Testis (tissue), 3 donors: ENCODE data around the gene LRMDA. TPM values are rescaled to one million over a fixed set of nuclear protein-coding genes. Genes with fewer than 3 reads are reported as not detected.

Experiments
- DNase-seq: peaks from one replicate; pipeline ENCODE4 v3.0.0-alpha.2; 2019
- H3K27ac ChIP-seq, 2 donors: fragments of 200-600 bp; sonication (generic); one replicate each; pipeline ENCODE4 v1.5.1; 2019
- H3K27me3 ChIP-seq: fragments of 200-600 bp; sonication (generic); one replicate; pipeline ENCODE4 v1.5.1; 2019
- H3K36me3 ChIP-seq: fragments of 200-600 bp; sonication (generic); one replicate; pipeline ENCODE4 v1.5.1; 2017; ENCODE audit warnings: low read depth; ENCODE audit errors: missing control alignments
- H3K4me1 ChIP-seq: fragments of 200-600 bp; sonication (generic); one replicate; pipeline ENCODE4 v1.5.1; 2019
- H3K4me3 ChIP-seq, 2 donors: fragments of 200-600 bp; sonication (generic); one replicate each; pipeline ENCODE4 v1.5.1; 2017 to 2019
- H3K9me3 ChIP-seq: fragments of 200-600 bp; sonication (generic); one replicate; pipeline ENCODE4 v1.5.1; 2017
- POLR2A ChIP-seq: fragments of 450-650 bp; IDR thresholded peaks from one replicate; pipeline ENCODE4 v1.6.1; 2017; ENCODE audit warnings: antibody characterized with exemption, mild to moderate bottlenecking, moderate library complexity
- WGBS, 2 donors: methylation state at CpG; one replicate each; pipeline ENCODE4 v1.1.5; 2018; 5-methylcytosine and 5-hydroxymethylcytosine counted together
- intact Hi-C: fragments of 100-400 bp; cut with DNase I; formaldehyde crosslinking; loops from one replicate; pipeline ENCODE4 v1.15.1; 2023; ENCODE audit warnings: low total_unique reads
- polyA plus RNA-seq: library from polyadenylated mRNA; stranded (reverse); fragments of 350-450 nt; fragmentation: Illumina TruSeq; extraction: RNeasy Lipid Tissue Mini Kit (QIAGEN cat#74804); gene quantifications from one replicate; pipeline ENCODE4 v1.2.3, GENCODE V29; 2014; ENCODE audit warnings: low read depth, low replicate concordance; ENCODE audit not compliant: insufficient read depth
- total RNA-seq, 2 donors: library from RNA; depleted of rRNA; stranded (reverse); fragments of >200 nt; gene quantifications; one replicate each; pipeline ENCODE4 v1.2.3, GENCODE V29; 2016
- TF ChIP-seq, protein P1 (sequence below), 3 experiments: fragments of 450-650 bp in 2 of 3; fragments of 200-600 bp in 1 of 3; sonication (generic) in 1 of 3; IDR thresholded peaks; one replicate each; pipeline ENCODE4 v1.5.1; 2016 to 2019; ENCODE audit warnings: antibody characterized with exemption in 3 of 3, mild to moderate bottlenecking in 2 of 3, moderate library complexity in 1 of 3

Gene LRMDA
- total and polyA plus RNA-seq, 3 donors from 2014 or later, result 7.6 to 13.8 (median 10.6) TPM

DNA sequence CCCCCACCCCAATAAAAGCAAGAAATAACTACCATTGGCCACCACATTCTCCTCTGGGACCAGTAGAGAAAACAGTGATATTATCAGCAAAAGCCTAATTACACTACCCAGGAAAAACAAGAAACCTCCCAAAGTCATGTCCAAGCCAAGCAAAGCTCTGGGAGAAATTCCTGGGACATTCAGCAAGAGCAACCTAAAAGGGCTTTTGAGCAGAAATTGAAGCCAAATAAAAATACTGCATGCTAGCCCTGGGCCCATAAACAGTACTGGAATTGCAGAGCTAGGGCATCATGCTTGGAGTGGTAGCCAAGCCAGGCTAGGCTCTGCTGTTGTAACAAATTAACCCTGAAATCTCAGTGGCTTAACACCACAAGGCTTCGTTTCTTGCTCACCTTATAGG, 347.9 kb downstream of the LRMDA start:
- H3K27ac ChIP-seq, result peak overlapping the region in 1 of 2 donors; percentile 16
- no peaks in the 10 kb centered on the region for H3K9me3 ChIP-seq
- TF ChIP-seq POLR2A, result no peak
- H3K4me3 ChIP-seq, result no peak overlapping the region
- H3K27me3 ChIP-seq, result no peaks in the 10 kb centered on the region
- intact Hi-C loops, result no loop called here
- DNase-seq, result no peak
- H3K4me1 ChIP-seq, result no peaks in the 10 kb centered on the region
- no peaks in the 10 kb centered on the region for H3K36me3 ChIP-seq
- 89 to 90% methylated on average over 1 of the region's 1 CpG for WGBS, 2 donors

DNA sequence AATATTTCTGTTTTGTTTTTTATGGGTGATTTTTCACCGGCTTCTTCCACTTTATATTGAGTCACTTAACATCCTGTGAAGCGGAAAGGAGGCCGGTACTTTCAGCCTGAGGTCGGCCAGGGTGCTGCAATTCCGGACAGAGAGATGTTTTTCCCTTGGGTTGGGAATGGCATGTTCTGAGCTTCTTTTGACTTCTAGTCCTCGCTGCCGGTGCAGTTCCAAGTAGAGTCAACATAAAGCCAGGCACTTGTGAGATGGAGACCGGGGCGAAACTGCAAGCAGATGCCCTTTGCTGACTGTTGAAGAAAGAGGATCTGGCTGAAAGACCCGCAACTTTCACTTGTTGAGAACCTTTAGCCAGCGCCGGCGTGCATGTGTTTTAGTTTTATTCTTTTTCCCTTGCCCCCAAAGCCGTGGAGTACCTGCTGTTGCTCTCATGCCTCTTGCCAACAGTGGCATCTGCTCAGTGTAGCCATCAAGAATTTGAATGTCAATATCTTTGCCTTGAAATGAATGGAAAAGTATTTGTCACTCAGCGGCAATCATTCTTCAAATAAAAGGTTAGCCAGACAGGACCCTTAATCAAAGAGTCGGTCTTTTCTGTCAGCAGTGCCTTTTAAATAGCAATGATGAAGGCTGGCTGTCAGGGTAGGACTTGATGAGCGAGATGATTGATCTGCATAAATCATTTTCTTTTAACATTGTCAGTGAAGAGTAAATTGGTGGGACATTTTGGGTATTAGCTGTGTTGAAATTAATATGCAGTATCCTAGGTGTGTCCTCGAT, 351.2 kb downstream of the LRMDA start:
- no peaks in the 10 kb centered on the region for H3K36me3 ChIP-seq
- TF ChIP-seq POLR2A, result no peak
- TF ChIP-seq, protein P1, sequence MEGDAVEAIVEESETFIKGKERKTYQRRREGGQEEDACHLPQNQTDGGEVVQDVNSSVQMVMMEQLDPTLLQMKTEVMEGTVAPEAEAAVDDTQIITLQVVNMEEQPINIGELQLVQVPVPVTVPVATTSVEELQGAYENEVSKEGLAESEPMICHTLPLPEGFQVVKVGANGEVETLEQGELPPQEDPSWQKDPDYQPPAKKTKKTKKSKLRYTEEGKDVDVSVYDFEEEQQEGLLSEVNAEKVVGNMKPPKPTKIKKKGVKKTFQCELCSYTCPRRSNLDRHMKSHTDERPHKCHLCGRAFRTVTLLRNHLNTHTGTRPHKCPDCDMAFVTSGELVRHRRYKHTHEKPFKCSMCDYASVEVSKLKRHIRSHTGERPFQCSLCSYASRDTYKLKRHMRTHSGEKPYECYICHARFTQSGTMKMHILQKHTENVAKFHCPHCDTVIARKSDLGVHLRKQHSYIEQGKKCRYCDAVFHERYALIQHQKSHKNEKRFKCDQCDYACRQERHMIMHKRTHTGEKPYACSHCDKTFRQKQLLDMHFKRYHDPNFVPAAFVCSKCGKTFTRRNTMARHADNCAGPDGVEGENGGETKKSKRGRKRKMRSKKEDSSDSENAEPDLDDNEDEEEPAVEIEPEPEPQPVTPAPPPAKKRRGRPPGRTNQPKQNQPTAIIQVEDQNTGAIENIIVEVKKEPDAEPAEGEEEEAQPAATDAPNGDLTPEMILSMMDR (IDR thresholded peaks at IDR 0.05), result no peak
- peak; percentile 56 for DNase-seq
- intact Hi-C loops, result no loop called here
- no peaks in the 10 kb centered on the region for H3K27me3 ChIP-seq
- 62 to 74% methylated on average over 18 of the region's 18 CpGs for WGBS, 2 donors
- H3K9me3 ChIP-seq, result no peaks in the 10 kb centered on the region
- no peak overlapping the region for H3K4me3 ChIP-seq
- no peak overlapping the region for H3K27ac ChIP-seq
- no peaks in the 10 kb centered on the region for H3K4me1 ChIP-seq

DNA sequence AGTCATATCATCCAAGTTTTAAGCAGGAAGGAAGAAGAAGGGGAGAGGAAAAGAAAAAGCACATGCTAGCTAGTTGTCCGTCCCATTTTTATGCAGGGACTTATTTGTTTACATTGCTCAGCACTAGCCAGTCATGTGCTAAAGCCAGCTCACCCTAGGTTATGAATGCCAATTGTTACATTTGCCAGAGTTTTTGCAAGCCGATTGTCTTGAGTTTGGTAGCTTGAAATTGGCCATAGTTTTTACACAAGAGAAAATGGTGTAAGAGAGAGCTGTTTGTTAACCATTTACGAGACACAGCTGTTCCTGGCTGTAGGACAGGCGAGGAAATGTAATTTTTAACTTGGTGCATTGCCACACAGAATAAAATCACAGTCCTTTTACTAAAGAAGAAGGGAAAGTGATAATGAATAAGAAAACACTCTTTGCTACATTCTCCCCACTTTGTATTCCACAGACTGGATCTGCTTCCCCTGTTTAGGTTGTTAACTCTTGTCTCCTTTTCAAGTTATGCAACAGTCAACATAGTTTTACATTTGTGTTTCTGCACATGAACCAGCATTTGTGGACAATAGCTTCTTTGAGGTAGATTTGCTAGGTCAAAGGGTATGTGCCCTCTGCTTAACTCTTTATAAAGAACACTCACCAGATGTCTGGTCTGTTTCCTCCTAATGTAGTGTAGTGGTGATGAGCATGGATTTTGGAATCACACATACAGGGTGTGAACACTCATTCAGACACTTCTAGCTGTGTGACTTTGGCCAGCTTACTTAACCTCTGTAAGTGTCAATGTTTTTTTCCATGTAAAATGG, 357.2 kb downstream of the LRMDA start:
- 36 to 42% methylated on average over 4 of the region's 4 CpGs for WGBS, 2 donors
- H3K4me1 ChIP-seq, result peaks cover 12% of the 10 kb centered on the region
- H3K9me3 ChIP-seq, result no peaks in the 10 kb centered on the region
- intact Hi-C loops, result no loop called here
- H3K27me3 ChIP-seq, result no peaks in the 10 kb centered on the region
- TF ChIP-seq POLR2A, result no peak
- TF ChIP-seq, protein P1 (IDR thresholded peaks at IDR 0.05), result no peak
- no peak overlapping the region for H3K27ac ChIP-seq
- DNase-seq, result peak; percentile 68
- no peak overlapping the region for H3K4me3 ChIP-seq
- H3K36me3 ChIP-seq, result no peaks in the 10 kb centered on the region

DNA sequence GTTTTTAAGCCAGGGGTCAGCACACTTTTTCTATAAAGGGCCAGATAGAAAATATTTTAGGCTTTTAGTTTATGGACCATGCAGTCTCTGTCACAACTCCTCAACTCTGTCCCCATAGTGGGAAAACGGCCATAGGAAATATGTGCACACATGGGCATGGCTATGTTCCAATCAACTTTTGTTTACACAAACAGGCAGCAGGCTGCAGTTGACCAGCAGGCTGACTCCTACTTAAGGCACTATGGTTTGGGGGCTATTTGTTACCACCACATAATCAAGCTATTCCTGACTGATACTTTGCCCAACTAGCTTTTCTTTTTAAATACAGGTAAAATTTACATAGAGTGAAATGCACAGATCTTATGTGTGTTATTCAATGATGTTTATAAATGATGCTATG, 362.4 kb downstream of the LRMDA start:
- DNase-seq, result no peak
- WGBS, 2 donors, result 80 to 86% methylated on average over 1 of the region's 1 CpG

DNA sequence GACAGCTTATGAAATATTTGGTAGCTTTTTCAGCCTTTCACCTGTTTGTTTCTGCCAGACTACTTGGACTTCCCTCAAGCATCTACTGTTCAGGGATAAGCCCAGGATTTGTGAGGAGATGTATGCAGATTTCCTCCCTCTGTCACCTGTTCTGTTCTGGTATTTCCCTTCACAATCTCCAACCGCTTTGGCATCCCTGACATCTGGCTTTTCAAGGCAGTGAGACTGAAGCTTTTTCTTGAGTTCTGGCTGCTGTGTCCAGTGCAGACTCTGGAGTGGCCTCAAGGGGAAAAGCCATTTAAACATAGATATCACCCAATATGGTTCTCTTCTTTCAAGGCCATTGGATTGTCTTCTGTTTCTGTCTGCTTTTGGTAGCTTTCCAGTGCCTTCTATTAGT, 369.7 kb downstream of the LRMDA start:
- Histone ChIP-seq H3K27ac (no peak overlapping the region), H3K4me1 (no peaks in the 10 kb centered on the region), H3K9me3 (no peaks in the 10 kb centered on the region), H3K27me3 (no peaks in the 10 kb centered on the region), H3K36me3 (no peaks in the 10 kb centered on the region), H3K4me3 (no peak overlapping the region)
- intact Hi-C loops, result no loop called here
- DNase-seq, result no peak
- 88 to 89% methylated on average over 1 of the region's 1 CpG for WGBS, 2 donors
- TF ChIP-seq POLR2A, result no peak
- TF ChIP-seq, protein P1 (IDR thresholded peaks at IDR 0.05), result no peak

More for the DNA sequence above, 362.4 kb downstream of the LRMDA start:
- Histone ChIP-seq H3K27ac (no peak overlapping the region), H3K36me3 (no peaks in the 10 kb centered on the region), H3K9me3 (no peaks in the 10 kb centered on the region), H3K4me1 (peaks cover 2% of the 10 kb centered on the region), H3K27me3 (no peaks in the 10 kb centered on the region), H3K4me3 (no peak overlapping the region)
- intact Hi-C loops, result no loop called here
- TF ChIP-seq POLR2A, result no peak
- TF ChIP-seq, protein P1 (IDR thresholded peaks at IDR 0.05), result no peak
